ENCODE data around the gene VSIR. TPM values are rescaled to one million over a fixed set of nuclear protein-coding genes. Genes with fewer than 3 reads are reported as not detected.

VSIR gene
- polyA plus RNA-seq, 1 of the 3 experiments (the other 2 are of a cell fraction): 11.3 TPM

GRCh38 chr10:71780156-71780555 is 6.8 kb upstream of the VSIR start:
- Histone ChIP-seq H3K36me3 (replicated peaks in 1 of 2; ENCODE audit: control insufficient read depth in 1 of 2, insufficient read depth in 2 of 2, low read length in 1 of 2) (no peaks in the 10 kb centered on the region), H4K20me1 (ENCODE audit: insufficient read depth) (no peaks in the 10 kb centered on the region), H2AFZ (ENCODE audit: low read depth) (no peak overlapping the region), H3K79me2 (ENCODE audit: insufficient read depth) (no peaks in the 10 kb centered on the region), H3K27ac (ENCODE audit: low read depth in 2 of 2, low read length in 1 of 2) (no peak overlapping the region), H3K9ac (no peak overlapping the region), H3K9me2 (no peaks in the 10 kb centered on the region), H3K4me3 (ENCODE audit: low read depth in 2 of 2, low read length in 1 of 2) (no peak overlapping the region), H3K4me2 (no peak overlapping the region), H3F3A (replicated peaks; ENCODE audit: insufficient read depth) (no peaks in the 10 kb centered on the region), H3K27me3 (ENCODE audit: insufficient read depth) (no peaks in the 10 kb centered on the region; the same call in 1 of the 2 replicates), H3K9me3 (no peaks in the 10 kb centered on the region), H3K4me1 (ENCODE audit: control insufficient read depth in 1 of 2, insufficient read depth in 2 of 2, low read depth in 1 of 2, low read length in 1 of 2) (no peaks in the 10 kb centered on the region; a peak in 1 of 4 replicates)
- TF ChIP-seq TAF1 (IDR thresholded peaks at IDR 0.05; ENCODE audit: borderline replicate concordance, low read depth, low read length): no peak
- TF ChIP-seq REST (IDR thresholded peaks at IDR 0.05; ENCODE audit: low read depth, low read length): no peak
- no peak for TF ChIP-seq RFX5 (IDR thresholded peaks at IDR 0.05; ENCODE audit: low read length)
- TF ChIP-seq JUND (IDR thresholded peaks at IDR 0.05): no peak
- no peak for TF ChIP-seq ELF1 (IDR thresholded peaks at IDR 0.05)
- no peak for TF ChIP-seq SMC3 (IDR thresholded peaks at IDR 0.05; ENCODE audit: low read depth, low read length)
- TF ChIP-seq CHD2 (IDR thresholded peaks at IDR 0.05; ENCODE audit: low read length, partially characterized antibody): no peak
- TF ChIP-seq TCF12 (IDR thresholded peaks at IDR 0.05): no peak
- no peak for TF ChIP-seq RAD21 (IDR thresholded peaks at IDR 0.05; ENCODE audit: low read length)
- no peak for TF ChIP-seq NRF1 (IDR thresholded peaks at IDR 0.05; ENCODE audit: low read depth, low read length)
- no peak for TF ChIP-seq MAX (IDR thresholded peaks at IDR 0.05; ENCODE audit: low read depth)
- no peak for TF ChIP-seq NFIC (IDR thresholded peaks at IDR 0.05; ENCODE audit: borderline replicate concordance)
- TF ChIP-seq, protein P1, sequence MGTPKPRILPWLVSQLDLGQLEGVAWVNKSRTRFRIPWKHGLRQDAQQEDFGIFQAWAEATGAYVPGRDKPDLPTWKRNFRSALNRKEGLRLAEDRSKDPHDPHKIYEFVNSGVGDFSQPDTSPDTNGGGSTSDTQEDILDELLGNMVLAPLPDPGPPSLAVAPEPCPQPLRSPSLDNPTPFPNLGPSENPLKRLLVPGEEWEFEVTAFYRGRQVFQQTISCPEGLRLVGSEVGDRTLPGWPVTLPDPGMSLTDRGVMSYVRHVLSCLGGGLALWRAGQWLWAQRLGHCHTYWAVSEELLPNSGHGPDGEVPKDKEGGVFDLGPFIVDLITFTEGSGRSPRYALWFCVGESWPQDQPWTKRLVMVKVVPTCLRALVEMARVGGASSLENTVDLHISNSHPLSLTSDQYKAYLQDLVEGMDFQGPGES (IDR thresholded peaks at IDR 0.05; ENCODE audit: low read depth, low read length): no peak
- no peak for TF ChIP-seq SIN3A (IDR thresholded peaks at IDR 0.05; ENCODE audit: borderline replicate concordance, low read depth, low read length)
- TF ChIP-seq TEAD4 (IDR thresholded peaks at IDR 0.05; ENCODE audit: borderline replicate concordance, insufficient read depth): no peak
- TF ChIP-seq GABPA (IDR thresholded peaks at IDR 0.05; ENCODE audit: low read depth): no peak
- TF ChIP-seq PBX3 (IDR thresholded peaks at IDR 0.05): no peak
- TF ChIP-seq, protein P2, sequence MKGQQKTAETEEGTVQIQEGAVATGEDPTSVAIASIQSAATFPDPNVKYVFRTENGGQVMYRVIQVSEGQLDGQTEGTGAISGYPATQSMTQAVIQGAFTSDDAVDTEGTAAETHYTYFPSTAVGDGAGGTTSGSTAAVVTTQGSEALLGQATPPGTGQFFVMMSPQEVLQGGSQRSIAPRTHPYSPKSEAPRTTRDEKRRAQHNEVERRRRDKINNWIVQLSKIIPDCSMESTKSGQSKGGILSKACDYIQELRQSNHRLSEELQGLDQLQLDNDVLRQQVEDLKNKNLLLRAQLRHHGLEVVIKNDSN (IDR thresholded peaks at IDR 0.05; ENCODE audit: borderline replicate concordance, low read depth): no peak
- ChIA-PET CTCF (no interaction called here), POLR2A (no interaction called here)
- 79% methylated on average over 7 of the region's 7 CpGs for WGBS (ENCODE audit: low lambda C conversion rate)
- DNase-seq: no peak
